ENCODE results near the gene BTN1A1. TPM values are rescaled to one million over a fixed set of nuclear protein-coding genes. Genes with fewer than 3 reads are reported as not detected.

Gene BTN1A1
- total and polyA plus RNA-seq, 9 of the 15 experiments (the other 6 are each of a cell fraction or from before 2014, with no cell fraction given): 0.01 to 0.15 (median 0.06) TPM; not detected in 4

DNA sequence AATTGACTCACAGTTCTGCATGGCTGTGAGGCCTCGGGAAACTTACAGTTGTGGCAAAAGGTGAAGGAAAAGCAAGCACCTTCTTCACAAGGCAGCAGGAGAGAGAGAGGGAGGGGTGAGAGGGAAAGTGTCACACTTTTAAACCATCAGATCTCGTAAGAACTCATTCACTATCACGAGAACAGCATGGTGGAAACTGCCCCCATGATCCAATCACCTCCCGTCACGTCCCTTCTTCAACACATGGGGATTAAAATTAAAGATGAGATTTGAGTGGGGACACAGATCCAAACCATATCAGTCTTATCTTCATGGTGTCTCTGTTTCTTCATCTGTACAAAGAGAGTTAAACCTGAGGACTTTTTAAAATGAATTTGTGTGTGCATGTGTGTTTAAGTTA lies 13.7 kb upstream of the BTN1A1 start:
- CTCF ChIA-PET (ENCODE audit: low intra/inter-chr PET ratio): no interaction called here
- H3K27ac ChIP-seq (ENCODE audit: extremely low read depth, low read depth, low read length): no peak overlapping the region
- H2AFZ ChIP-seq (ENCODE audit: low read depth, low read length): peak overlapping the region; percentile 16; the same call in 1 of the 2 replicates
- H4K20me1 ChIP-seq (replicated peaks; ENCODE audit: control insufficient read depth, insufficient read depth, low read length): no peaks in the 10 kb centered on the region
- no peaks in the 10 kb centered on the region for H3K79me2 ChIP-seq (ENCODE audit: control insufficient read depth, insufficient read depth, low read length)
- POLR2A ChIA-PET: interaction anchor here (0.6 to 0.7 kb wide), 2 partner anchors 9 to 132 kb away, joined by 3 read pairs; no protein-coding TSS in a partner anchor
- no peak overlapping the region for H3K4me3 ChIP-seq
- 34% methylated on average over 5 of the region's 5 CpGs for WGBS (ENCODE audit: insufficient coverage, low coverage, missing lambda C conversion rate)
- BruUV-seq (replicated peaks): no TSS peak
- TF ChIP-seq CC2D1A (IDR thresholded peaks at IDR 0.05) (peak; percentile 57), ZNF12 (CRISPR knock-in tag; IDR thresholded peaks at IDR 0.05) (no peak), CHD2 (IDR thresholded peaks at IDR 0.05; ENCODE audit: low read depth, low read length) (peak; percentile 73; the same call in 1 of the 2 replicates)
- no peaks in the 10 kb centered on the region for H3K36me3 ChIP-seq (ENCODE audit: control insufficient read depth, insufficient read depth, low read length)
- FAIRE-seq (no peak), DNase-seq (ENCODE audit: extremely low read depth in 1 of 4, low spot score in 3 of 4) (no peak), ATAC-seq (no peak; the same call in 2 of the 3 replicates)
- peaks cover 0 to 9% of the 10 kb centered on the region in 2 experiments; a peak in 2 of 5 replicates for H3K4me1 ChIP-seq (replicated peaks in 1 of 2; ENCODE audit: control insufficient read depth in 2 of 2, insufficient read depth in 2 of 2, low read length in 2 of 2)
- H3K4me2 ChIP-seq (ENCODE audit: insufficient read depth, low read length): no peak overlapping the region
- H3K9me3 ChIP-seq (replicated peaks; ENCODE audit: control insufficient read depth, insufficient read depth, low read depth, low read length): peaks cover 3% of the 10 kb centered on the region
- in situ Hi-C loops (cut with MboI) (no loop called here), intact Hi-C loops (cut with micrococcal nuclease) (no loop called here)
- H3K9ac ChIP-seq (ENCODE audit: insufficient read depth in 1 of 2, low read depth in 2 of 2, low read length in 2 of 2): no peak overlapping the region
- H3K9me1 ChIP-seq (ENCODE audit: control insufficient read depth, insufficient read depth, low read length): no peaks in the 10 kb centered on the region
- no peaks in the 10 kb centered on the region for H3K27me3 ChIP-seq (ENCODE audit: control insufficient read depth in 2 of 2, insufficient read depth in 2 of 2, low read length in 2 of 2)

DNA sequence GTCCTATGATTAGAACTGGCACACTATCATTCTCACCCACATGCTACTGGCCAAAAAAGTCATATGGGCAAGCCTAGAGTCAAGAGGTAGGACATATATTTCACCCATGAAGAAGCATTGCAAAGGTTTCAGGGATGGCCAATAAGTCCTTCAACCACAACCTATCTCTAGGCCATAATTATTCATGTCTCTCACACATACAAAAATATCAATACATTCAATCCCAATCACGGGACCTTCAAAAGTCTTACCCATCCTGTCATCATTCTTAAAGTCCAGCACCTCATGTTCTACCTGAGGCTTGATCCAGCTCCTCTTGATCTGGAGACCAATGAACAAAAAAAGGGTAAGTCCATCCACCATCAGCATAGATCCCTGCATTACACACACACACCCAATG lies 12.6 kb upstream of the BTN1A1 start:
- Histone ChIP-seq H3K4me2 (ENCODE audit: insufficient read depth, low read length) (no peak overlapping the region), H2AFZ (ENCODE audit: low read depth, low read length) (no peak overlapping the region), H3K79me2 (ENCODE audit: control insufficient read depth, insufficient read depth, low read length) (no peaks in the 10 kb centered on the region), H3K9ac (ENCODE audit: insufficient read depth in 1 of 2, low read depth in 2 of 2, low read length in 2 of 2) (no peak overlapping the region), H3K9me3 (replicated peaks; ENCODE audit: control insufficient read depth, insufficient read depth, low read depth, low read length) (peaks cover 3% of the 10 kb centered on the region), H4K20me1 (replicated peaks; ENCODE audit: control insufficient read depth, insufficient read depth, low read length) (no peaks in the 10 kb centered on the region), H3K36me3 (ENCODE audit: control insufficient read depth, insufficient read depth, low read length) (no peaks in the 10 kb centered on the region), H3K27ac (ENCODE audit: extremely low read depth, low read depth, low read length) (no peak overlapping the region), H3K4me1 (replicated peaks in 1 of 2; ENCODE audit: control insufficient read depth in 2 of 2, insufficient read depth in 2 of 2, low read length in 2 of 2) (peaks cover 0 to 16% of the 10 kb centered on the region in 2 experiments; a peak in 3 of 5 replicates), H3K27me3 (ENCODE audit: control insufficient read depth in 2 of 2, insufficient read depth in 2 of 2, low read length in 2 of 2) (no peaks in the 10 kb centered on the region), H3K9me1 (ENCODE audit: control insufficient read depth, insufficient read depth, low read length) (no peaks in the 10 kb centered on the region), H3K4me3 (no peak overlapping the region)
- ChIA-PET CTCF (ENCODE audit: low intra/inter-chr PET ratio) (no interaction called here), POLR2A (interaction anchor here (1.2 to 1.9 kb wide), 2 partner anchors 12 to 13 kb away, joined by 3 to 6 read pairs; no protein-coding TSS in a partner anchor)
- ATAC-seq (no peak), FAIRE-seq (no peak), DNase-seq (ENCODE audit: extremely low read depth in 1 of 4, low spot score in 3 of 4) (no peak)
- in situ Hi-C loops (cut with MboI) (no loop called here), intact Hi-C loops (cut with micrococcal nuclease) (no loop called here)
- 71% methylated on average over 1 of the region's 1 CpG for WGBS (ENCODE audit: insufficient coverage, low coverage, missing lambda C conversion rate)
- BruUV-seq (replicated peaks): no TSS peak
- no peak for TF ChIP-seq RBM39 (optimal IDR thresholded peaks at IDR 0.05; ENCODE audit: low read depth, low read length)
- TF ChIP-seq ZNF224 (CRISPR knock-in tag; IDR thresholded peaks at IDR 0.05): no peak
- TF ChIP-seq POLR2H (tag; IDR thresholded peaks at IDR 0.05; ENCODE audit: low read depth): no peak
- no peak for TF ChIP-seq ZSCAN32 (CRISPR knock-in tag; IDR thresholded peaks at IDR 0.05)
- no peak for TF ChIP-seq PRPF4 (IDR thresholded peaks at IDR 0.05; ENCODE audit: insufficient read depth, low read depth, low read length, poor library complexity, severe bottlenecking)
- no peak for TF ChIP-seq THRAP3 (IDR thresholded peaks at IDR 0.05; ENCODE audit: borderline replicate concordance)
- TF ChIP-seq LEF1 (IDR thresholded peaks at IDR 0.05): no peak
- TF ChIP-seq, protein P1, sequence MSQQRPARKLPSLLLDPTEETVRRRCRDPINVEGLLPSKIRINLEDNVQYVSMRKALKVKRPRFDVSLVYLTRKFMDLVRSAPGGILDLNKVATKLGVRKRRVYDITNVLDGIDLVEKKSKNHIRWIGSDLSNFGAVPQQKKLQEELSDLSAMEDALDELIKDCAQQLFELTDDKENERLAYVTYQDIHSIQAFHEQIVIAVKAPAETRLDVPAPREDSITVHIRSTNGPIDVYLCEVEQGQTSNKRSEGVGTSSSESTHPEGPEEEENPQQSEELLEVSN (IDR thresholded peaks at IDR 0.05; ENCODE audit: borderline replicate concordance in 1 of 2, extremely low read depth in 1 of 2, insufficient read depth in 1 of 2, insufficient read length in 1 of 2, low read depth in 1 of 2, low read length in 1 of 2, poor library complexity in 1 of 2, severe bottlenecking in 1 of 2): no peak
- TF ChIP-seq FOXJ3 (CRISPR knock-in tag; IDR thresholded peaks at IDR 0.05): no peak
- TF ChIP-seq PHTF2 (CRISPR knock-in tag; IDR thresholded peaks at IDR 0.05): no peak
- TF ChIP-seq, protein P2, sequence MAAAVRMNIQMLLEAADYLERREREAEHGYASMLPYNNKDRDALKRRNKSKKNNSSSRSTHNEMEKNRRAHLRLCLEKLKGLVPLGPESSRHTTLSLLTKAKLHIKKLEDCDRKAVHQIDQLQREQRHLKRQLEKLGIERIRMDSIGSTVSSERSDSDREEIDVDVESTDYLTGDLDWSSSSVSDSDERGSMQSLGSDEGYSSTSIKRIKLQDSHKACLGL (CRISPR knock-in tag; IDR thresholded peaks at IDR 0.05; ENCODE audit: borderline replicate concordance, poor library complexity, severe bottlenecking): no peak
